Tibial artery (tissue), 4 donors: ENCODE results near the gene SERTAD2.

ENCODE experiments used
- DNase-seq, 2 donors: peaks; one replicate each; pipeline ENCODE4 v3.0.0-alpha.2; 2019
- H3K27ac ChIP-seq, 2 donors: fragments of 200-600 bp; sonication (generic) in 1 of 2; 1 replicate in 1 of 2; 2 replicates in 1 of 2; pipeline ENCODE4 v1.5.1; 2018 to 2019; ENCODE audit warnings: mild to moderate bottlenecking in 1 of 2
- H3K27me3 ChIP-seq, 2 donors: fragments of 200-600 bp; sonication (generic) in 1 of 2; one replicate each; pipeline versions ENCODE4 v1.5.1 to v1.6.0; 2016 to 2019
- H3K36me3 ChIP-seq, 3 donors: fragments of 200-600 bp; sonication (generic) in 2 of 3; one replicate each; pipeline ENCODE4 v1.5.1; 2016 to 2019; ENCODE audit warnings: mild to moderate bottlenecking in 2 of 3
- H3K4me1 ChIP-seq, 4 donors: fragments of 200-600 bp; sonication (generic) in 2 of 4; 1 replicate in 3 of 4; 2 replicates in 1 of 4; pipeline ENCODE4 v1.5.1; 2016 to 2019
- H3K4me3 ChIP-seq, 2 donors: fragments of 200-600 bp; sonication (generic) in 1 of 2; 1 replicate in 1 of 2; 2 replicates in 1 of 2; pipeline ENCODE4 v1.5.1; 2018 to 2019; ENCODE audit warnings: mild to moderate bottlenecking in 2 of 2
- H3K9me3 ChIP-seq, 3 donors: fragments of 200-600 bp; sonication (generic) in 1 of 3; one replicate each; pipeline ENCODE4 v1.5.1; 2016 to 2019
- intact Hi-C: fragments of 100-400 bp; cut with DNase I; formaldehyde crosslinking; loops from one replicate; pipeline ENCODE4 v1.15.0; 2023; ENCODE audit warnings: low total_unique reads
- TF ChIP-seq, protein P1 (sequence below), 2 experiments: fragments of 200-600 bp in 1 of 2; fragments of 450-650 bp in 1 of 2; IDR thresholded peaks; one replicate each; pipeline ENCODE4 v1.5.1; 2017 to 2019; ENCODE audit warnings: antibody characterized with exemption in 2 of 2, mild to moderate bottlenecking in 1 of 2, moderate library complexity in 1 of 2

Gene SERTAD2

DNA sequence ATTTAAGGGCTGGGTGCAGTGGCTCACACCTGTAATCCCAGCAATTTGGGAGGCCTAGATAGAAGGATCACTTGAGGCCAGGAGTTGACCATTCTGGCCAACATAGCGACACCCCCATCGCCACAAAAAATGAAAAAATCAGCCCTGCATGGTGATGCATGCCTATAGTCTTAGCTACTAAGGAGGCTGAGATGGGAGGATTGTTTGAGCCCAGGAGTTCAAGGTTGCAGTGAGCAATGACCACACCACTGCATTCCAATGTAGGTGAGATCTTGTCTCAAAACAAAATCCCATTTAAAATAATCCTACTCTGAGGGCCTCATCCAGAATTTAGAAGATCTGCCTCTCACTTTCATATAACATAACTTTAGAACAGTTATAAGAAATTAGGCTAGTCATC lies 2.7 kb upstream of the SERTAD2 start:
- H3K4me3 ChIP-seq: no peak overlapping the region
- TF ChIP-seq, protein P1, sequence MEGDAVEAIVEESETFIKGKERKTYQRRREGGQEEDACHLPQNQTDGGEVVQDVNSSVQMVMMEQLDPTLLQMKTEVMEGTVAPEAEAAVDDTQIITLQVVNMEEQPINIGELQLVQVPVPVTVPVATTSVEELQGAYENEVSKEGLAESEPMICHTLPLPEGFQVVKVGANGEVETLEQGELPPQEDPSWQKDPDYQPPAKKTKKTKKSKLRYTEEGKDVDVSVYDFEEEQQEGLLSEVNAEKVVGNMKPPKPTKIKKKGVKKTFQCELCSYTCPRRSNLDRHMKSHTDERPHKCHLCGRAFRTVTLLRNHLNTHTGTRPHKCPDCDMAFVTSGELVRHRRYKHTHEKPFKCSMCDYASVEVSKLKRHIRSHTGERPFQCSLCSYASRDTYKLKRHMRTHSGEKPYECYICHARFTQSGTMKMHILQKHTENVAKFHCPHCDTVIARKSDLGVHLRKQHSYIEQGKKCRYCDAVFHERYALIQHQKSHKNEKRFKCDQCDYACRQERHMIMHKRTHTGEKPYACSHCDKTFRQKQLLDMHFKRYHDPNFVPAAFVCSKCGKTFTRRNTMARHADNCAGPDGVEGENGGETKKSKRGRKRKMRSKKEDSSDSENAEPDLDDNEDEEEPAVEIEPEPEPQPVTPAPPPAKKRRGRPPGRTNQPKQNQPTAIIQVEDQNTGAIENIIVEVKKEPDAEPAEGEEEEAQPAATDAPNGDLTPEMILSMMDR (IDR thresholded peaks at IDR 0.05): no peak
- intact Hi-C loops: no loop called here
- DNase-seq: no peak
- H3K9me3 ChIP-seq: no peaks in the 10 kb centered on the region
- H3K27me3 ChIP-seq: no peaks in the 10 kb centered on the region
- H3K4me1 ChIP-seq: peaks cover 0 to 22% (median 10%) of the 10 kb centered on the region in 4 donors
- no peak overlapping the region for H3K27ac ChIP-seq
- no peaks in the 10 kb centered on the region for H3K36me3 ChIP-seq

DNA sequence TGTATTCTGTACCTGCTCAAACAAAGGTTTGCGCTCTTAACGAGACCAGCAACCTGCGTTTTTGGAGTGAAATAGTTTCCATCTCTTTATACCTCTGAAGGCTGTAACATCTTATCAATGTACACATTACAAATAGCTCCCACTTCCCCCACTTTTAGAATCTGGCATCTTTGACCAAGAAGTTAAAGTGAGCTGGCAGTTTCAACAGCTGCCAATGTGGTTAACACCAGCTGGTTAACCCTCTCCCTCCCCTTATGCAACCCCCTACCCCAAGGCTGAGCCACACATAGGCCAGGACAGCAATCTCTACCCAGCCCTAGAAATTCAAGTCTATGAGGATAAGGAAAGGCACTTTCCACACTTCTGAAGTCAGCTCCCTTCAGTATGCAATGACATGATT lies 2.2 kb upstream of the SERTAD2 start:
- intact Hi-C loops: no loop called here
- H3K27ac ChIP-seq: peak overlapping the region in 1 of 2 donors; percentile 96
- H3K4me1 ChIP-seq: peaks cover 0 to 22% (median 13%) of the 10 kb centered on the region in 4 donors
- H3K4me3 ChIP-seq: no peak overlapping the region
- no peaks in the 10 kb centered on the region for H3K27me3 ChIP-seq
- TF ChIP-seq, protein P1 (IDR thresholded peaks at IDR 0.05): no peak
- H3K9me3 ChIP-seq: no peaks in the 10 kb centered on the region
- DNase-seq: no peak
- no peaks in the 10 kb centered on the region for H3K36me3 ChIP-seq

DNA sequence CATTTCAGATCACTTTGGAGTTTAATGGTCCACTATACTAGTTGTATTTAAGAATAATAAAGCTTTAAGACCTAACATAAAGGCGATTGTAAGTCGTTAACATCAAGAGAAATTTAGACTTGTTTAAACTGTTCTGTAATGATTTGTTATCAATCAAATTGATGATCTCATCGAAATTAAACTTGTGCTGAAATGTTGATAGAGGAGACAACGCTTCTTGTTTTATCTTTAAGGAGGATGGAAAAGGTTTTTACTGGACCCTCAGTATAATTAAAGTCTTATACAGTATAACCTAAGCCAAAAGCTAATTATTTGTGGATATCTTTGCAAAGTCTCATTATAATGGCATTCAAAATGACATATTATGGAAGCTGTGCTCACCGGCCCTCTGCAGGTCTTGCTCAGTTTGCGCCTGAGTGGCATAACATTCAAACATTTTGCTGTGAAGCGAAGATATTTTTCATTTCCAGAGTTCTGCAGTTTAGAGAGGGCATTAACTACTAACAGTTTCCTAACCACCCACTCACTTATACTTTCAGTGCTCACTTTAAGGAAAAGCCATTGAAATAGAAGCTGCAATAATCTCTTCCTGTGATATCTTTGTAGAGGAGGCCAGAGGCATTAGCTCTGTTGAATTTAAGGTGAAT lies 1.4 kb upstream of the SERTAD2 start:
- H3K27ac ChIP-seq: peak overlapping the region; percentile 96 to 100
- intact Hi-C loops: no loop called here

DNA sequence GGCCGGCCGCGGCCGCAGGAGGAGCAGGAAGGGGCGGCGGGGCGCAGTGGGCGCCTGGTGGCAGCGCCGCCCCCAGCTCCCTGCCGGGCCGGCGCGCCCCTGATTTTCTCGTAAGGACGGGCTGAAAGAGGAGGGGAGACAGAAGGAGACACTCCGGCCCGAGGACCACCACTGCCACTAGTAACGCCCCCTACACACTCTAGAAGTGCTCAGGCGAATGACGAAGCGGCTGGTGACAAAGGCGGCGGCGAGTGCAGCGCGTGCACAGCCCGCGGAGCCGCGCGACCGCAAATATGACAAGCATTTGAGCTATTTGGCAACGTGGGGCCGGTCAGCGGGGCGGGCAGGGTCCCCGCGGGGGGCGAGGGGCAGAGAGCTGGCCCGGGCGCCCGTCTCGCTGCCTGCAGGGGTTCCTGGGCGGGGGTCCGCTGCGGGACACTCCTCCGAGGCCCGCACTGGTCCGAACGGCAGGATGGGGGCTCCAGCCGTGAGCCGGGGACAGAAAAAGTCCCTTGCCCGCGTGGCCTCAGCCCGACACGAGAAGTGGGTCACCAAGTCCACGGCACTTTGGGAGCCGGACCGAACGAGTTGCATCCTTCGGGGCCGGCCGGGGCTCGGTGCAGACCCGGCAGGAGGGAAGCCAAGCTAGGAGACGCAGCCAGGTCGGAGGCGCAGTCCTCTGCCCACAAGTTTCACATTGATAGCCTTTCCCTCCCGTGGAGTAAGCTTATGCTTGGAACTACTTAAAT lies 524 bp upstream of the SERTAD2 start:
- peak overlapping the region; percentile 96 to 100 for H3K27ac ChIP-seq
- H3K9me3 ChIP-seq: no peaks in the 10 kb centered on the region
- H3K4me1 ChIP-seq: peaks cover 0 to 35% (median 18%) of the 10 kb centered on the region in 4 donors
- H3K27me3 ChIP-seq: no peaks in the 10 kb centered on the region
- peak overlapping the region; percentile 79 to 98 for H3K4me3 ChIP-seq
- no peaks in the 10 kb centered on the region for H3K36me3 ChIP-seq
- TF ChIP-seq, protein P1 (IDR thresholded peaks at IDR 0.05): no peak
- peak; percentile 76 to 88 for DNase-seq
- intact Hi-C loops: loop anchor here (5.0 kb wide), 1 partner anchor 98 kb away; no protein-coding TSS in a partner anchor

More for the DNA sequence above, 1.4 kb upstream of the SERTAD2 start:
- peak overlapping the region; percentile 79 to 98 for H3K4me3 ChIP-seq
- no peaks in the 10 kb centered on the region for H3K9me3 ChIP-seq
- DNase-seq: no peak
- TF ChIP-seq, protein P1 (IDR thresholded peaks at IDR 0.05): no peak
- H3K27me3 ChIP-seq: no peaks in the 10 kb centered on the region
- H3K4me1 ChIP-seq: peaks cover 0 to 26% (median 17%) of the 10 kb centered on the region in 4 donors
- H3K36me3 ChIP-seq: no peaks in the 10 kb centered on the region

- intact Hi-C loops: loop anchor here (5.0 kb wide), 1 partner anchor 100 kb away; no protein-coding TSS in a partner anchor
- Histone ChIP-seq H3K27ac (peak overlapping the region; percentile 96 to 100), H3K27me3 (no peaks in the 10 kb centered on the region), H3K36me3 (no peaks in the 10 kb centered on the region), H3K9me3 (no peaks in the 10 kb centered on the region), H3K4me3 (peak overlapping the region; percentile 79 to 98), H3K4me1 (peaks cover 0 to 41% (median 22%) of the 10 kb centered on the region in 4 donors)
- TF ChIP-seq, protein P1 (IDR thresholded peaks at IDR 0.05): no peak
- DNase-seq: peak; percentile 51 to 75
Observed at GRCh38 chr2:64652231-64653108, 1.2 kb downstream of the SERTAD2 start.
